Activated naive CD8-positive, alpha-beta T cell treated with anti-CD3 and anti-CD28 coated beads for 36 hours (primary cell): ENCODE measurements around the gene EIF4G3. TPM values are rescaled to one million over a fixed set of nuclear protein-coding genes. Genes with fewer than 3 reads are reported as not detected.
"Not testable (repeated sequence)": the region's sequence is repeated elsewhere in the genome, so short reads cannot be mapped to it uniquely, and the experiment has no call there.

Source experiments
- DNase-seq: peaks from one replicate; pipeline ENCODE4 v3.0.0; 2021
- H3K27ac Mint-ChIP-seq: one replicate; pipeline ENCODE4 v1.8.0; 2022; ENCODE audit warnings: mild to moderate bottlenecking, moderate library complexity, mixed read lengths
- H3K27me3 Mint-ChIP-seq: one replicate; pipeline ENCODE4 v1.8.0; 2022; ENCODE audit warnings: mild to moderate bottlenecking, mixed read lengths
- H3K36me3 Mint-ChIP-seq: one replicate; pipeline ENCODE4 v1.8.0; 2021; ENCODE audit warnings: mild to moderate bottlenecking, mixed read lengths
- H3K4me1 Mint-ChIP-seq: one replicate; pipeline ENCODE4 v1.8.0; 2021; ENCODE audit warnings: mixed read lengths
- H3K4me3 Mint-ChIP-seq: one replicate; pipeline ENCODE4 v1.8.0; 2022; ENCODE audit warnings: mild to moderate bottlenecking, moderate library complexity, mixed read lengths
- H3K9me3 Mint-ChIP-seq: one replicate; pipeline ENCODE4 v1.8.0; 2022; ENCODE audit warnings: mixed read lengths
- total RNA-seq, 2 experiments: library from RNA; stranded (reverse); gene quantifications; one replicate each; pipeline ENCODE4 v1.2.3, GENCODE V29; 2021

EIF4G3 gene
- total RNA-seq, 2 experiments from 2014 or later: 51.1 to 55.9 TPM

DNA sequence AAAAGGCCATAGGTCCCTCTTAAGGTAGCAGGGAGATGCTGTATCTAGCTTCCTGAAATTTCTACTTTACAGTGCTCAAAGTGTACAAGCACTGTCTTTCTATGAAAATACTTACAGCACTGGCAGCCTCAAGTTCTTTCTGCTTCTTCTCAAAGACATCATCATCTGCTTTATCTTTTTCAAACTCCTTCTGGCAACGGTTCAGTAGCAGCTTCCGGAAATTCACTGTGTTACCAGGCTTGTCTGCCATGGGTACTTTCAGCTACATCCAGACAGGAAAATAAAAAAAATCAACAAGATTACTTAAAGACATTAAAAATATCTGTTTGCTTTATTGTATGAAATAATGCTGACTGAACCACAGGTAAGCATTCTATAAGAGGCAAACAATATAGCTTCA, 311.7 kb downstream of the EIF4G3 start:
- no peak overlapping the region for H3K4me3 Mint-ChIP-seq
- peaks cover 11% of the 10 kb centered on the region for H3K4me1 Mint-ChIP-seq
- H3K9me3 Mint-ChIP-seq: no peaks in the 10 kb centered on the region
- H3K27ac Mint-ChIP-seq: no peak overlapping the region
- peaks cover 12% of the 10 kb centered on the region for H3K36me3 Mint-ChIP-seq
- DNase-seq: no peak
- H3K27me3 Mint-ChIP-seq: no peaks in the 10 kb centered on the region

DNA sequence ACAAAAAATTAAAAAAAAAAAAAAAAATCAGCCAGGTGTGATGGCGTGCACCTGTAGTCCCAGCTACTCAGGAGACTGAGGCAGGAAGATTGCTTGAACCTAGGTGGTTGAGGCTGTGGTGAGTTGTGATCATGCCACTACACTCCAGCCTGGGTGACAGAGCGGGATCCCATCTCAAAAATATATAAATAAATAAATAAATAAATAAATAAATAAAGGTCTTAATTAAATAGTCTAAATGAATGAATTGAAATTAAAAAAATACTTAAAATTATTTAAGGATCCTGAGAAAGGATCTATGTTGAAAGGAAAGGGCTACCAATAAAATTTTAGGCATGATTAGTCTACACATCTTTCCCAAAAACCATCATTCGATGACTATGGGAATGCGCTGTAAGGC, 322.2 kb downstream of the EIF4G3 start:
- H3K4me3 Mint-ChIP-seq: no peak overlapping the region
- H3K4me1 Mint-ChIP-seq: no peaks in the 10 kb centered on the region
- no peak overlapping the region for H3K27ac Mint-ChIP-seq
- peaks cover 27% of the 10 kb centered on the region for H3K36me3 Mint-ChIP-seq
- no peak for DNase-seq
- no peaks in the 10 kb centered on the region for H3K27me3 Mint-ChIP-seq
- no peaks in the 10 kb centered on the region for H3K9me3 Mint-ChIP-seq

DNA sequence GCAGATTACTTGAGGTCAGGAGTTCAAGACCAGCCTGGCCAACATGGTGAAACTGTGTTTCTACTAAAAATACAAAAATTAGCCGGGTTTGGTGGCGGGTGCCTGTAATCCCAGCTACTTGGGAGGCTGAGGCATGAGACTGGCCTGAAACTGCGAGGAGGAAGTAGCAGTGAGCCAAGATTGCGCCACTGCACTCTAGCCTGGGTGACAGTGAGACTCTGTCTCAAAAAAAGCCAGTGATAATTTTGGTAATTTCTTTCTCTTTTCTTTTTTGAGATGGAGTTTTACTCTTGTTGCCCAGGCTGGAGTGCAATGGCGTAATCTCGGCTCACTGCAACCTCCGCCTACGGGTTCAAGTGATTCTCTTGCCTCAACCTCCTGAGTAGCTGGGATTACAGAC, 324.9 kb downstream of the EIF4G3 start:
- not testable (repeated sequence) for H3K4me3 Mint-ChIP-seq, H3K27ac Mint-ChIP-seq, H3K9me3 Mint-ChIP-seq, DNase-seq, H3K27me3 Mint-ChIP-seq, H3K4me1 Mint-ChIP-seq
- peaks cover 23% of the 10 kb centered on the region for H3K36me3 Mint-ChIP-seq

DNA sequence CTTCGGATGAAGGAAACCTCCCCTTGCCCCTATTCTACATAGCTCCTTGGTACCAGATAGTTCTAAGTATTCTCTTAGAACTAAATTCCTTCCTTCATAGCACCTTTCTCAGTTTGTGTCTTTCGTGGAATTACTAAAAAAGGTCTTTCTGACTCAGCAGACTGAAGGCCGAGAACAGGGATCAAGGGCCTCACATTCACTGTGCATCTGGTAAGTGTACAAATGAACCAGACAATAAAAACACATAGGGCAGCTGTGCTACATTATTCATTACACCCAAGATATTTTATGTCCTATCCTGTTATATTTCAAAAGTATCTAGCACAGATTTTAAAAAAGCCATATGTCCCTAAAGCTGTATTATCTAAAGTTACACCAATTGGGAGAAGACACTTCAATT, 326.7 kb downstream of the EIF4G3 start:
- Mint-ChIP-seq H3K4me3 (no peak overlapping the region), H3K4me1 (no peaks in the 10 kb centered on the region), H3K36me3 (peaks cover 32% of the 10 kb centered on the region), H3K27me3 (no peaks in the 10 kb centered on the region), H3K27ac (no peak overlapping the region), H3K9me3 (no peaks in the 10 kb centered on the region)
- DNase-seq: no peak

DNA sequence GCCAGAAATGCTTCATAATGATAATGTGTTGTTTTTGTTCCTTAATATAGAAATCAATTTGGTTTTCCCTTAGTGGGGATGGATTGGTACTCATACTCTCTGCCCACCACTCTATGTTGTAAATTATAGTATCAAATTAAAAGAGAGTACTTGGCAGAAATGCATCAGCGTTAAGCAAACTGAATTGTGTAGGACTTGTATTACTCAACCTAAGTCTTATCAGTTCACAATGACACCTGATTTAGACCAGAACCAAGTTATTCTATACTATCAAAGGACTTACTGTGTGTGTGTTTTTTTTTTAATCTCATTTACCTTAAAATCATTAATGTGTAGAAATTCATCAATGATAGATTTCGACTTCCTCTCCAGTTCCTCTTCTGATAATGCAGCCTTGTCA, 327.6 kb downstream of the EIF4G3 start:
- no peak overlapping the region for H3K4me3 Mint-ChIP-seq
- DNase-seq: no peak
- H3K36me3 Mint-ChIP-seq: peaks cover 33% of the 10 kb centered on the region
- H3K9me3 Mint-ChIP-seq: no peaks in the 10 kb centered on the region
- no peak overlapping the region for H3K27ac Mint-ChIP-seq
- H3K27me3 Mint-ChIP-seq: no peaks in the 10 kb centered on the region
- H3K4me1 Mint-ChIP-seq: no peaks in the 10 kb centered on the region

DNA sequence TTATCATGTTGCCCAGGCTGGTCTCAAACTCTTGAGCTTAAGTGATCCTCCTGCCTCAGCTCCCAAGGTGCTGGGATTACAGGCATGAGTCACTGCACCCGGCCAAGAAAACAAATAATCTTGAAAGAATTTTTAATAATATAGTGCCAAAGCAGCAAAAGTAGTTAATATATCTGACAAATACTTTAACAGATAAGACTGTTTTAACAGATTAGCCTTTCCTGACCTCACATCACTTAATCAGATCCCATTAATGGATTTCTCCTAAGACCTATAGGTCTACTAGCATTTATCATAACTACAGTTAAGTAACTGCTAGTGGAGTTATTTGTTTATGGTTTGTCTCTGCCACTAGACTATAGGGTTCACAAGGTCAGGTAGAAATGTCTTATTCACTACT, 328.5 kb downstream of the EIF4G3 start:
- Mint-ChIP-seq H3K4me3 (no peak overlapping the region), H3K27ac (no peak overlapping the region), H3K36me3 (peaks cover 36% of the 10 kb centered on the region), H3K9me3 (no peaks in the 10 kb centered on the region), H3K4me1 (no peaks in the 10 kb centered on the region), H3K27me3 (no peaks in the 10 kb centered on the region)
- no peak for DNase-seq

DNA sequence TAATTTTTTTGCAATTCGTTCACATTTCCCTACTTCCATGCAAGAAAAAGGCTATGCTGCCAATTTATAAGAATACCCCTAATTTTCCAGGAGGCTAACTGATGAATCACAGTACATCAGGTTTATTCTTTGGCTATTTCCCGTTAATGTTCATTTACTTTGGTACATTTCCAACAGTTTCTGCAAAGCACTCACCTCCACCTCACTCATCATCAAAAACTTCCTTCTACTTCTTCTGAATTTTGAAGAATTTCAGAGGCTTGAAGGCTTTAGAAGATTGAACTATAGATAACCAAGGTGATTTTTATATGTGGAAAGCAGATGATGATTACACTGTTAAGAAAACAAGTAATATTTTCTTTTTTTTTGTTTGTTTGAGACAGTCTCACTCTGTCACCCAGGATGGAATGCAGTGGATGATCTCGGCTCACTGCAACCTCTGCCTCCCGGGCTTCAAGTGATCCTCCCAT, 329.1 kb downstream of the EIF4G3 start:
- Mint-ChIP-seq H3K4me3 (no peak overlapping the region), H3K27me3 (no peaks in the 10 kb centered on the region), H3K36me3 (peaks cover 36% of the 10 kb centered on the region), H3K27ac (no peak overlapping the region), H3K9me3 (no peaks in the 10 kb centered on the region), H3K4me1 (no peaks in the 10 kb centered on the region)
- no peak for DNase-seq

DNA sequence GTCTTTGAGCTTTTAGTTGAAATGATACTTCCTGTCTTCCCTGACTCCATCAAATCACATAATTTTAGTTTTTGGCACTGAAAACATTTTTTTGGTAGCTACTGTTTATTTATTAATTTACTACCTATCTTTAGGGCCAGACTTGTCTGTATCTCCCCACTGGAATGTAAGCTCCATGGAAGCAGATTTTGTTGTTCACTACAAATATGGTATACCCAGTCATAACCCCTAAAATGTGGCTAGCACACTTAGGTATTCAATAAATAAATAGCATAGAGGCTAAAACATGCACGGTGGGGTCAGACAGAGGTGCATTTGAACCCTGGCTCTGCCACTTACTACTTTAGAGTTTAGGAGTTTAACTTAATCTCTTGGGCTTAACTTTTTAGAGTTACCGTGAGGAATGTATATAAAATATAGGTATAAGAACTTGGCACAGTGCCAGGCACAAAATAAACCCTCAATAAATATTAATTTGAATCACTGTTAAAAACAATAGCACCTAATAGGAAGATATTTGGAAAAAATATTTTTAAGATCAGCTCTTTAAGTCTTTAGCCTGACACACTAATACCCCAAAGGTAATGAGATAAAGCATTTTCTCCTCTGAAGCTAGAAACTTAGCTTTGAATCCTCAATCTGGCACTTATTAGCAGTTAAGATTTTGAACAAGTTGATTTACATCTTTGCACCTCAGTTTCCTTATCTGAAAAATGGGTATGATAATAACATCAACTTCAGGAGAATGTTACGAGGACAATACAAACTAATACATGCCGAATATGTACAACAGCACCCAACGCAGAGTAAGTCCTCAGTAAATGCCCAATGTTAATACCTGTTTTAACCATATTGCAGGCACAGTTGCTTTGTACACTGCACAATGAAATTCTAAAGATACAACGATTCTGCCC, 330.0 kb downstream of the EIF4G3 start:
- no peaks in the 10 kb centered on the region for H3K4me1 Mint-ChIP-seq
- no peaks in the 10 kb centered on the region for H3K9me3 Mint-ChIP-seq
- H3K4me3 Mint-ChIP-seq: no peak overlapping the region
- peaks cover 36% of the 10 kb centered on the region for H3K36me3 Mint-ChIP-seq
- no peak for DNase-seq
- no peaks in the 10 kb centered on the region for H3K27me3 Mint-ChIP-seq
- no peak overlapping the region for H3K27ac Mint-ChIP-seq

DNA sequence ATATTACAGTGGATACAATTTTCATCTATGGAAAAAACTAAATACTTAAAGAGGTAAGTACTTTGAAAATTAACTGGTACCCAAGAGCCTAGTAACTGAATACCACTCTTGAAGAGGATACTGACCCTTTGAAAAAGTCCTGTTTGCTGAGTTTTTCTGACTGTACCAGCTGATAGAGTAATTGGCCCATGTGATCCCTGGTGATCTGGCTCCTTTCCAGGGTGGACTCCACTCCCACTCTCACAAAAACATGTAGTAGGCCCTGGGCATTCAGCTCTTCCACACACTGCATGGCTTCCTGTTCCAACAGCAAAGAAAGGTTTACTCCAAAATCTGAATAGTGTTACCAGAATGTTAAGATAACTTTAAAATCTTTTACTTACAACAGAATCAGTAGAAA, 336.0 kb downstream of the EIF4G3 start:
- no peaks in the 10 kb centered on the region for H3K27me3 Mint-ChIP-seq
- no peak overlapping the region for H3K4me3 Mint-ChIP-seq
- H3K27ac Mint-ChIP-seq: no peak overlapping the region
- DNase-seq: no peak
- H3K4me1 Mint-ChIP-seq: no peaks in the 10 kb centered on the region
- H3K9me3 Mint-ChIP-seq: no peaks in the 10 kb centered on the region
- peaks cover 11% of the 10 kb centered on the region for H3K36me3 Mint-ChIP-seq

DNA sequence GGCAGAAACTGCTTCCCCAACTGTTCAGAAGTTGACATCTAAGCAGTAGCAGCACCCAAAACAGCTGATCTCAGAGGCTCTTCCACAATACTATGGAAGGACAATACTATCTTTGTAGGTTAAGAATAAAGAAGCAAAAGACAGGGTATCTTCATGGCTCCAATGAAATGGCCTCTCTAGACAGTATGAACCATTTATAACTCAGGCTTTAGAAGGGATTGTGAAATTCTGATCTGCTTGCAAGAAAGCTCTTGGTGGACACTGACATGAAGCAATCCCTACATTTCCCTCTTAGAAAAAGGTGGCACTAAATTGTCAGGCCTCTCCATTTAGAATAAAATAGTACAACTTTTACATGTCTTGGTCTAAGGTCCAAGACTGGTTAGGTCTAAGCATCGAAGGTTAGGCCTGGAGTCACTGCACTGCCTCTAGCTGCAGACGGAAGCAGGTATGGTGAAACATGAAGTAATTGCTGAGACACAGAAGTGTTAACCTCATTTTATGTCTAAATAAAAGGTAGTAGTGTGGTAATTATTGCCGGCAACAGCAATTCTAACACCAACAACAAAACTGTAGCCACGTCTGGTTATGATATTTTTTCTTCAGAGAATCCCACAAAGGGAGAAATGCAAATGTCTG, 339.0 kb downstream of the EIF4G3 start:
- H3K36me3 Mint-ChIP-seq: peaks cover 26% of the 10 kb centered on the region
- no peaks in the 10 kb centered on the region for H3K9me3 Mint-ChIP-seq
- no peak overlapping the region for H3K27ac Mint-ChIP-seq
- DNase-seq: no peak
- no peaks in the 10 kb centered on the region for H3K27me3 Mint-ChIP-seq
- no peaks in the 10 kb centered on the region for H3K4me1 Mint-ChIP-seq
- H3K4me3 Mint-ChIP-seq: no peak overlapping the region

DNA sequence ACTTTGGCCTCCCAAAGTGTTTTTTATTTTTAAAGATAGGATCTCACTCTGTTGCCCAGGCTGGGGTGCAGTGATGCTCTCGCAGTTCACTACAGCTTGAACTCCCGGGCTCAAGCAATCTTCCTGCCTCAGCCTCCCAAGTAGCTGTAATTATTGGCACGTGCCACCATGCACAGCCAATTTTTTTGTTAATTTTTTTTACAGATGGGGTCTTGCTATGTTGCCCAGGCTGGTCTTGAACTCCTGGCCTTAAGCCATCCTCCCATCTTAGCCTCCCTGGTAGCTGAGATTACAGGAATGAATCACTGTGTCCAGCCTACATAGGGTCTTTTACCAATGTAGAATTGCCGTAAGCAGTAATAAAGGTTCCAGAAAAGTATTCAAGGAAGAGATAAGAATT, 340.5 kb downstream of the EIF4G3 start:
- H3K36me3 Mint-ChIP-seq: peaks cover 26% of the 10 kb centered on the region
- H3K27ac Mint-ChIP-seq: no peak overlapping the region
- no peaks in the 10 kb centered on the region for H3K9me3 Mint-ChIP-seq
- no peaks in the 10 kb centered on the region for H3K27me3 Mint-ChIP-seq
- H3K4me3 Mint-ChIP-seq: no peak overlapping the region
- DNase-seq: no peak
- H3K4me1 Mint-ChIP-seq: no peaks in the 10 kb centered on the region

DNA sequence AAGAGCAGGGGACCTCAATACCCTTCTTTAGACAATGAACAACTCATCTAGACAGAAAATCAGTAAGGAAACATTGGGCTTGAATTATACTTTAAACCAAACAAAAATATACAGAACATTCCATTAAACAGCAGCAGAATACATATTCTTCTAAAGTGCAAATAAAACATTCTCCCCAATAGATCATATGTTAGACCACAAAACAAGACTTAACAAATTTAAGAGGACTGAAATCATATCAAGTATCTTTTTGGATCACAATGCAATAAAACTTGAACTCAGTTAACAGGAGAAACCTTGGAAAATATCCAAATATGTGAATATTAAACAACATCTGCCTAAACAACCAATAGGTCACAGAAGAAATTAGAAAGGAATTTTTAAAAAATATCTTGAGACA, 341.9 kb downstream of the EIF4G3 start:
- Mint-ChIP-seq H3K4me1 (no peaks in the 10 kb centered on the region), H3K27ac (no peak overlapping the region), H3K27me3 (no peaks in the 10 kb centered on the region), H3K36me3 (peaks cover 25% of the 10 kb centered on the region), H3K4me3 (no peak overlapping the region), H3K9me3 (no peaks in the 10 kb centered on the region)
- DNase-seq: no peak

DNA sequence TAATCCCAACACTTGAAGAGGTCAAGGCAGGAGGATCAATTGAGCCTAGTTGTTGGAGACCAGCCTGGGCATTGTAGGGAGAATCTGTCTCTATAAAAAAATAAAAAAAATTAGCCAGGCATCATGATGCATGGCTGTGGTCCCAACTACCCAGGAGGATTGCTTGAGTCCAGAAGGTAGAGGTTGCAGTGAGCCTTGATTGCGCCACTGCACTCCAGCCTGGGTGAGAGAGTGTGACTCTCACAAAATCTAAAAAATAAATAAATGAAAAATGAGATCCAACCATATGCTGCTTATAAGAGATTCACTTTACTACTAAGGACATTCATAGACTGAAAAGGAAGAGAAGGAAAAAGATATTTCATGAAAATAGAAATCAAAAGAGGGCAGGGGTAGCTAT, 342.5 kb downstream of the EIF4G3 start:
- Mint-ChIP-seq H3K4me3 (no peak overlapping the region), H3K27me3 (no peaks in the 10 kb centered on the region), H3K9me3 (no peaks in the 10 kb centered on the region), H3K27ac (no peak overlapping the region), H3K4me1 (no peaks in the 10 kb centered on the region), H3K36me3 (peaks cover 24% of the 10 kb centered on the region)
- DNase-seq: no peak

DNA sequence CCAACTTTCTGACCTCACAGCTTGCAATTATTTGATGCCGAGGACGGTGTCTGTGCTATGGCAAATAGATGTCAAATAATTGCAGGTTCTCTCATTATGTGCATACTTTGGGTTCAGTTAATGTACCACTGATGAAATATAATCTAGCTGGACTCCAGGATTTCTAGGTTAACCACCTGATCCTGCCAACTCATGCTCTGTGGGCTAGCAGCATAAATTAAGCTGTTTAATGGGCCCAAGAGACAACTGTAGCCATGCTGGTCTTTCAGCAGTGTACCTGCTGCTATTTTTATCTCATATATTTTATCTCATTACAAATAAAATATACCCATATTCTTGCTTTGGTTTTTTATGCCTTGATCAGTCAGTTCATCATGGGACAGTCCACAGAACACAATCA, 346.3 kb downstream of the EIF4G3 start:
- no peak overlapping the region for H3K4me3 Mint-ChIP-seq
- H3K27ac Mint-ChIP-seq: no peak overlapping the region
- no peaks in the 10 kb centered on the region for H3K27me3 Mint-ChIP-seq
- H3K36me3 Mint-ChIP-seq: peaks cover 24% of the 10 kb centered on the region
- no peaks in the 10 kb centered on the region for H3K4me1 Mint-ChIP-seq
- H3K9me3 Mint-ChIP-seq: no peaks in the 10 kb centered on the region
- DNase-seq: no peak

DNA sequence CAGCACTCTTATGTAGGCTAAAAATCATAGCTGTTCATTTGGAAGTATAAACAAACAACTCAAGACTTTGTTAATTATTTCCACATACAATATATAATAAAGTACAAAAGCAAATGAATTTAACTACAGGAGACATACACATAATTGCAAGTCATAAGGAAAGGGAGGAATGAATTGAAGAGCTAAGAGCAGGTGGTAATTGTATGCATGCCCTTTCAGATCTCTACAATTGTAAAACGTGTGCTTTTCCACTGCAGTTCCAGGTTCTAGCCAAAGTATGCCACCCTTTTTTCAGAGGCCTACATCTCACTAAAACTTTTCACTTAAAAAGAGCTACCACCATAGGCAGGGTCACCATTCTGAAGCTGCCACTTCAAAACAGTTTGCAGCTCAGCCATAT, 346.8 kb downstream of the EIF4G3 start:
- Mint-ChIP-seq H3K36me3 (peaks cover 21% of the 10 kb centered on the region), H3K9me3 (no peaks in the 10 kb centered on the region), H3K4me3 (no peak overlapping the region), H3K27me3 (no peaks in the 10 kb centered on the region), H3K27ac (no peak overlapping the region), H3K4me1 (no peaks in the 10 kb centered on the region)
- DNase-seq: no peak

DNA sequence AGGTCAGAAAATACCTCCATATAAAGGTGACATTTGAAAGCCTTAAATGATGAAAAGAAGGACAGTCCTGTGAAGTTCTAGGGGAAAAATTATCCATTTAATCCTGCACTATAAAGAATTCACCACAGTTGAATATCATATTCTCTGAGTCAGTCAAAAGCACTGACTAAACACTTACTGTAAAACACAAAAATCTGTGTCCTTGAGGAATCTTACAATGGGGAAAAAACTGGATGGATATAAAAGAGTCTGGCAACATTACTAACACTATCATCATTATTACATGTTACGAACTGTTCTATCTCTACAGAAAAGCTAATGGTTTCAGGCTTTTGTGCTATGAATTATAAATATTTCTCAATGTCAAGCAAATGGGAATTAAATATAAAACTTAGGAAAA, 347.2 kb downstream of the EIF4G3 start:
- no peak for DNase-seq
- H3K4me3 Mint-ChIP-seq: no peak overlapping the region
- no peaks in the 10 kb centered on the region for H3K9me3 Mint-ChIP-seq
- H3K4me1 Mint-ChIP-seq: no peaks in the 10 kb centered on the region
- H3K36me3 Mint-ChIP-seq: peaks cover 17% of the 10 kb centered on the region
- no peak overlapping the region for H3K27ac Mint-ChIP-seq
- no peaks in the 10 kb centered on the region for H3K27me3 Mint-ChIP-seq
